Heart right ventricle (tissue), 16 donors: ENCODE measurements around the gene KRTAP5-7. TPM values are rescaled to one million over a fixed set of nuclear protein-coding genes. Genes with fewer than 3 reads are reported as not detected.

Experiments used
- ATAC-seq, 8 donors: fragments of 200-7000 bp; cut with Tn5 transposase; one replicate each; pipeline ENCODE4 v1.9.1; 2020; ENCODE audit warnings: mild to moderate bottlenecking in 8 of 8, moderate library complexity in 8 of 8, moderate number of reproducible peaks in 1 of 8
- DNase-seq, 2 donors: peaks; one replicate each; pipeline ENCODE4 v3.0.0-alpha.2; 2020
- H3K27ac ChIP-seq, 10 donors: fragments of 200-600 bp; sonication (generic) in 2 of 10; one replicate each; pipeline versions ENCODE4 v1.5.0 to v1.8.0; 2020 to 2022; ENCODE audit warnings: mild to moderate bottlenecking in 3 of 10
- H3K27me3 ChIP-seq, 7 donors: fragments of 200-600 bp; one replicate each; pipeline ENCODE4 v1.8.0; 2021 to 2022; ENCODE audit warnings: mild to moderate bottlenecking in 2 of 7
- H3K36me3 ChIP-seq, 9 donors: fragments of 200-600 bp; sonication (generic) in 1 of 9; one replicate each; pipeline versions ENCODE4 v1.5.0 to v1.8.0; 2020 to 2022; ENCODE audit warnings: mild to moderate bottlenecking in 2 of 9
- H3K4me1 ChIP-seq, 9 donors: fragments of 200-600 bp; sonication (generic) in 1 of 9; one replicate each; pipeline versions ENCODE4 v1.5.0 to v1.8.0; 2020 to 2022; ENCODE audit warnings: mild to moderate bottlenecking in 4 of 9
- H3K4me3 ChIP-seq, 10 donors: fragments of 200-600 bp; sonication (generic) in 2 of 10; one replicate each; pipeline versions ENCODE4 v1.5.0 to v1.8.0; 2020 to 2022; ENCODE audit warnings: mild to moderate bottlenecking in 7 of 10, moderate library complexity in 2 of 10
- H3K9me3 ChIP-seq, 11 donors: fragments of 200-600 bp in 10 of 11; sonication (generic) in 2 of 11; one replicate each; pipeline versions ENCODE4 v1.5.0 to v1.8.0; 2013 to 2022; ENCODE audit warnings: mild to moderate bottlenecking in 2 of 11, control low read depth in 1 of 11, moderate library complexity in 1 of 11
- CTCF ChIP-seq, 9 donors: fragments of 200-600 bp; sonication (generic) in 2 of 9; IDR thresholded peaks; one replicate each; pipeline versions ENCODE4 v1.5.0 to v1.8.0; 2021 to 2022; ENCODE audit warnings: antibody characterized with exemption in 9 of 9, mild to moderate bottlenecking in 5 of 9, moderate library complexity in 1 of 9
- WGBS, 2 donors: extraction: QIAGEN DNeasy Blood & Tissue Kit; methylation state at CpG; one replicate each; pipeline ENCODE4 v1.1.7; 2013; ENCODE audit warnings: inconsistent platforms in 1 of 2; 5-methylcytosine and 5-hydroxymethylcytosine counted together
- intact Hi-C, 10 donors: fragments of 100-400 bp; cut with DNase I; formaldehyde crosslinking; loops; one replicate each; pipeline versions ENCODE4 v1.11.1 to v1.14.2; 2022
- polyA plus RNA-seq, 2 donors: library from polyadenylated mRNA; stranded (reverse); fragments of 200-250 nt; gene quantifications; one replicate each; pipeline ENCODE4 v1.2.3, GENCODE V29; 2013
- total RNA-seq, 10 donors: library from RNA; stranded (reverse); fragmentation: NEBNext Ultra II Directional in 3 of 10; extraction: Animal tissue kit (Norgen Biotek cat#: 25700) in 3 of 10; gene quantifications; one replicate each; pipeline versions ENCODE4 v1.2.1 to v1.2.4, GENCODE V29; 2021 to 2023
- donor health status: Arrhythmogenic right ventricular cardiomyopathy.
- donor health status: ischemic (EF 13 %, LVEDD 7.1; RV severe dilation, severe dysfunction).
- donor health status: healthy with polysubstance abuse.
- donor health status: DM: no; HTN: yes; CAD: no.
- donor health status: DM: no; HTN: no; CAD: no.
- donor health status: ischemic (EF 25% LVEDD 6.9; RV normal size, moderate dysfunction).
- donor health status: ischemic (EF 25% LVEDD 5.7; RV mildly dilated, moderate dysfunction).
- donor health status: healthy.
- donor health status: DM: yes; HTN: yes; CAD: no.
- donor health status: Ischemic cardiomyopathy.
- donor health status: ischemic (EF 35%, LVEDD 5.7; RV mildly dilated, moderate dysfunction).
- donor health status: nonischemic (EF 11% LVEDD 7.7; RV severe dilation, severe dysfunction).
- donor health status: DM: yes; HTN: yes; CAD: no.
- donor health status: PGD.
- donor health status: ischemic (EF 29% LVEDD 5.4; RV normal size, mild dysfunction).
- donor health status: nonischemic (EF 23%, LVEDD 6.1; RV moderate dilation, normal function).

The KRTAP5-7 gene
- total and polyA plus RNA-seq, 12 donors: 0.01 to 0.20 TPM; not detected in 10

GRCh38 chr11:71555508-71555907, 28.4 kb downstream of the KRTAP5-7 start:
- intact Hi-C loops: no loop called here
- no peak for TF ChIP-seq CTCF (IDR thresholded peaks at IDR 0.05)
- no peak overlapping the region for H3K4me3 ChIP-seq
- H3K27me3 ChIP-seq: peaks cover 0 to 4% (median 0%) of the 10 kb centered on the region in 7 donors
- H3K36me3 ChIP-seq: no peaks in the 10 kb centered on the region
- DNase-seq (no peak), ATAC-seq (no peak)
- no peak overlapping the region for H3K27ac ChIP-seq
- no peaks in the 10 kb centered on the region for H3K4me1 ChIP-seq
- 93 to 96% methylated on average over 11 of the region's 11 CpGs for WGBS, 2 donors
- H3K9me3 ChIP-seq: peaks cover 0 to 3% (median 0%) of the 10 kb centered on the region in 11 donors

GRCh38 chr11:71556018-71556417, 29.0 kb downstream of the KRTAP5-7 start:
- Histone ChIP-seq H3K36me3 (no peaks in the 10 kb centered on the region), H3K4me3 (no peak overlapping the region), H3K27ac (no peak overlapping the region), H3K9me3 (peaks cover 0 to 4% (median 0%) of the 10 kb centered on the region in 11 donors), H3K4me1 (no peaks in the 10 kb centered on the region), H3K27me3 (peaks cover 0 to 4% (median 0%) of the 10 kb centered on the region in 7 donors)
- WGBS, 2 donors: 89 to 91% methylated on average over 4 of the region's 4 CpGs
- no peak for ATAC-seq
- no peak for DNase-seq
- intact Hi-C loops: no loop called here
- TF ChIP-seq CTCF (IDR thresholded peaks at IDR 0.05): no peak

GRCh38 chr11:71557257-71557656, 30.2 kb downstream of the KRTAP5-7 start:
- DNase-seq: no peak
- peaks cover 0 to 4% (median 0%) of the 10 kb centered on the region in 11 donors for H3K9me3 ChIP-seq
- no peaks in the 10 kb centered on the region for H3K4me1 ChIP-seq
- no peak overlapping the region for H3K27ac ChIP-seq
- intact Hi-C loops: no loop called here
- no peaks in the 10 kb centered on the region for H3K36me3 ChIP-seq
- no peak overlapping the region for H3K4me3 ChIP-seq
- peaks cover 0 to 8% (median 0%) of the 10 kb centered on the region in 7 donors for H3K27me3 ChIP-seq
- TF ChIP-seq CTCF (IDR thresholded peaks at IDR 0.05): no peak
- no peak for ATAC-seq

- Histone ChIP-seq H3K36me3 (no peaks in the 10 kb centered on the region), H3K27ac (no peak overlapping the region), H3K4me3 (no peak overlapping the region), H3K4me1 (no peaks in the 10 kb centered on the region), H3K27me3 (peaks cover 0 to 18% (median 9%) of the 10 kb centered on the region in 7 donors), H3K9me3 (peaks cover 0 to 4% (median 0%) of the 10 kb centered on the region in 11 donors)
- intact Hi-C loops: no loop called here
- DNase-seq (no peak), ATAC-seq (no peak)
- no peak for TF ChIP-seq CTCF (IDR thresholded peaks at IDR 0.05)
- 86 to 91% methylated on average over 1 of the region's 1 CpG for WGBS, 2 donors
Observed at GRCh38 chr11:71558996-71559395, 31.9 kb downstream of the KRTAP5-7 start.
